Activated naive CD4-positive, alpha-beta T cell treated with anti-CD3 and anti-CD28 coated beads for 36 hours (primary cell): ENCODE data around the gene OVCH2. TPM values are rescaled to one million over a fixed set of nuclear protein-coding genes. Genes with fewer than 3 reads are reported as not detected.

Experiments used
- CTCF ChIA-PET: fragments of 350-600 bp; sonication (Branson Sonifier 250); formaldehyde crosslinking; loops from one replicate; lab custom pipeline; 2021; ENCODE audit warnings: antibody characterized with exemption; lab: Charles Lee
- DNase-seq: peaks from one replicate; pipeline ENCODE4 v3.0.0-alpha.2; 2020
- H3K27ac Mint-ChIP-seq: one replicate; pipeline ENCODE4 v1.8.0; 2021; ENCODE audit warnings: mild to moderate bottlenecking, mixed read lengths
- H3K27me3 Mint-ChIP-seq: one replicate; pipeline ENCODE4 v1.8.0; 2021; ENCODE audit warnings: low read depth, mixed read lengths
- H3K36me3 Mint-ChIP-seq: one replicate; pipeline ENCODE4 v1.8.0; 2021; ENCODE audit warnings: low read depth, mixed read lengths
- H3K4me1 Mint-ChIP-seq: one replicate; pipeline ENCODE4 v1.8.0; 2021; ENCODE audit warnings: low read depth, mixed read lengths
- H3K4me3 Mint-ChIP-seq: one replicate; pipeline ENCODE4 v1.8.0; 2021; ENCODE audit warnings: mild to moderate bottlenecking, moderate library complexity, mixed read lengths
- H3K9me3 Mint-ChIP-seq: one replicate; pipeline ENCODE4 v1.8.0; 2021; ENCODE audit warnings: mixed read lengths
- intact Hi-C: fragments of 100-400 bp; cut with micrococcal nuclease; formaldehyde crosslinking; loops from one replicate; pipeline ENCODE4 v1.15.1; 2023
- total RNA-seq, 2 experiments: library from RNA; stranded (reverse); gene quantifications; one replicate each; pipeline ENCODE4 v1.2.3, GENCODE V29; 2021

Gene OVCH2
- total RNA-seq, 2 experiments from 2014 or later: not detected

DNA sequence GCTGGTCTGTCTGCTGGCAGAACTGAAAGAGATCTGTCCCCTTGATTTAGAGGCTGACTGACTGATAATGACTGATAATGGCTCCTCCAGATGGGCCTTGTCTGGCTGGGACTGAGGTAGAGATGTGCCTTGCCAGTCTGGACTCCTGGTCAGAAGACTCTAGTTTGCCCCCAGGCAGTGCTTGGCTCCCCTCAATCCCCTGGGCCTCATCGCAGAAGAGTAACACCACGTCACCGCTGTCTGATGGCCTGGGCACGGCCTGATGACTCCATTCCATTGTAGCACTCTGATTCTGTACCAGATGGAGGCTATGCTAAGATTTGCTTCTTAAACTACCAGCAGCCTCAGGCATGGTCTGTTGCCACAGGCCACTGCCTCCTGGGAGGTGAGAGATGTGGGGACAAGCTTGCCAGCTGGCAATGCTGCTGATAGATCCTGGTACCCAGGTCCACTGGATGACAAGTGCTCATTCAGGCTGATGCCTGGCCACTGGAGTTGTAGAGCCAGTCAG is 52.0 kb downstream of the OVCH2 start:
- Mint-ChIP-seq H3K4me3 (no peak overlapping the region), H3K27ac (no peak overlapping the region), H3K9me3 (no peaks in the 10 kb centered on the region), H3K27me3 (no peaks in the 10 kb centered on the region), H3K4me1 (no peaks in the 10 kb centered on the region), H3K36me3 (peaks cover 39% of the 10 kb centered on the region)
- DNase-seq: no peak
- intact Hi-C loops: no loop called here
- CTCF ChIA-PET: interaction anchor here (0.5 kb wide), 1 partner anchor 83 kb away, joined by 3 read pairs; no protein-coding TSS in a partner anchor

DNA sequence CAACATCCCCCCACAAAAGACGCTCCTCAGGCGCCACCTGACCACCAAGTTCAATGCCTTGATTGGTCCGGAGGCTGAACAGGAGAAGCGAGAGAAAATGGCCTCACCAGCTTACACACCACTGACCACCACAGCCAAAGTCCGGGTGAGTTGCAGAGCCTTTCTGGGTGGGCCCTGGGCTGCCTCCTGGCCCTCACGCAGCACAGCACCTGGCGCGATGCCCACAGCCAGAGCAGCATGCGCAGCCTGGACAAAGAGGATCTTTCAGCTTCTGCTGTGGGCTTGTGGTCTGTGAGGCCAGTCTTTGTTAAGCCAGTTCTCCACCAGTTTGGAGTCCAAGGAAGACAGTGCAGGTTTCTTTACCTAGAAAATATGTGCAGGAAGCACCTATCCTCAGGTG is 54.6 kb downstream of the OVCH2 start:
- H3K27ac Mint-ChIP-seq: no peak overlapping the region
- no peaks in the 10 kb centered on the region for H3K9me3 Mint-ChIP-seq
- CTCF ChIA-PET: no interaction called here
- no peaks in the 10 kb centered on the region for H3K27me3 Mint-ChIP-seq
- intact Hi-C loops: no loop called here
- peaks cover 29% of the 10 kb centered on the region for H3K36me3 Mint-ChIP-seq
- no peak overlapping the region for H3K4me3 Mint-ChIP-seq
- no peaks in the 10 kb centered on the region for H3K4me1 Mint-ChIP-seq
- no peak for DNase-seq

DNA sequence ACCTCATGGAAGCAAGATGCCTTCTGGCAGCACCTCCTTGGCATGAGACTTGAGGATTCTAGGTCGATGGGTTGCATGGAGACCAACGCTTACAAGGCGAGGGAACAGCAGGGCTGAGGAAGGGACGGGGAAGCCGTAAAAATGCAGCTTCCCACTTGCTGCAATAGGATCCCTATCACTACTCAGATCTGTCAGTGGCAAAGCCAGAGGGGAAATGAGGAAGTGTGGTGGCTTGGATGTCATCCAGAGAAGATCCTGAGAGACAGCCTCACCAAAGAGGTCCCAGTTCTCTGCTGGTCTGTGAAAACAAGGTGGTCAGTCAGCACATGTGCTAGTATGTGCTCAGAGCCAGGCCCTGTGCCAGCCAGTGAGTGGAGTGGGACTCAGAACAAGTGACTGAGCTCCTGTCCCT is 55.1 kb downstream of the OVCH2 start:
- no peak overlapping the region for H3K4me3 Mint-ChIP-seq
- no peaks in the 10 kb centered on the region for H3K27me3 Mint-ChIP-seq
- H3K36me3 Mint-ChIP-seq: peaks cover 23% of the 10 kb centered on the region
- no peaks in the 10 kb centered on the region for H3K9me3 Mint-ChIP-seq
- CTCF ChIA-PET: interaction anchor here (0.7 kb wide), 1 partner anchor 626 kb away, joined by 3 read pairs; no protein-coding TSS in a partner anchor
- intact Hi-C loops: no loop called here
- no peaks in the 10 kb centered on the region for H3K4me1 Mint-ChIP-seq
- no peak overlapping the region for H3K27ac Mint-ChIP-seq
- DNase-seq: no peak

DNA sequence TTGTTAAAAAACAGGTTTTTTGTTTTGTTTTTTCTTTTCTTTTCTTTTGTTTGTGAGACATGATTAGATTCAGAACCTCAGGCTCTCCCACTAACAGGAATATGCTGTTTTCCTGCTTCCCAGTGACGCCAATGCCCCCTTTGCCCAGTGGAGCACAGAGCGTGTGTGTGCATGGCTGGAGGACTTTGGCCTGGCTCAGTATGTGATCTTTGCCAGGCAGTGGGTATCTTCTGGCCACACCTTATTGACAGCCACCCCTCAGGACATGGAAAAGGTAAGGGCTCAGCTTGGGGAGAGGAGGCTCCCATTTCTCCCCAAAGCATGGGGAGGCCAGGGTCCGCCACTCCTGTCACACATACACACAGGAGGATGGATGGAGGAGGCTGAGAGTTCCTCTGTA is 58.0 kb downstream of the OVCH2 start:
- CTCF ChIA-PET: interaction anchor here (0.7 to 1.0 kb wide), 2 partner anchors 47 to 136 kb away, joined by 3 read pairs; no protein-coding TSS in a partner anchor
- no peak for DNase-seq
- Mint-ChIP-seq H3K36me3 (peaks cover 22% of the 10 kb centered on the region), H3K27me3 (no peaks in the 10 kb centered on the region), H3K4me1 (no peaks in the 10 kb centered on the region), H3K9me3 (no peaks in the 10 kb centered on the region), H3K4me3 (no peak overlapping the region), H3K27ac (no peak overlapping the region)
- intact Hi-C loops: no loop called here

DNA sequence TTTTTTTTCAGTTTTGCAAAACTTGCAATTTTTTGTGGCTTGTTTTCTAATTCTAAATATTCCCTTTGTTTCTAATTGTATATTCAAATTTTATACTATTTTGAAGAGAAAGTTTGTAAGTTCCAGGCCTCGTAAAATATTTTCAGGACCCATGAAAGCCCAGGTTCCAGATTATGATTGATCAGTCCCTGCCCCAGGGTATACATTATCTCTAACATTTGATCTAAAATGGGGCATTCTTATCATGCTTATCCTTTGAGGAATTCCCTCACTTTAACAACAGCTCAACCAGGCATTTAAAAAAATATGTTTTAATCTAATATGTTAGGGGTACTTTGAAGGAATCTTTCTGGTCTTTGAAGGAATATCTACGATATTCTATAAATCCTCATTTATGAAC is 59.4 kb downstream of the OVCH2 start:
- no peaks in the 10 kb centered on the region for H3K9me3 Mint-ChIP-seq
- CTCF ChIA-PET: no interaction called here
- no peak overlapping the region for H3K4me3 Mint-ChIP-seq
- H3K27me3 Mint-ChIP-seq: no peaks in the 10 kb centered on the region
- H3K36me3 Mint-ChIP-seq: peaks cover 15% of the 10 kb centered on the region
- H3K27ac Mint-ChIP-seq: no peak overlapping the region
- no peak for DNase-seq
- intact Hi-C loops: no loop called here
- no peaks in the 10 kb centered on the region for H3K4me1 Mint-ChIP-seq

DNA sequence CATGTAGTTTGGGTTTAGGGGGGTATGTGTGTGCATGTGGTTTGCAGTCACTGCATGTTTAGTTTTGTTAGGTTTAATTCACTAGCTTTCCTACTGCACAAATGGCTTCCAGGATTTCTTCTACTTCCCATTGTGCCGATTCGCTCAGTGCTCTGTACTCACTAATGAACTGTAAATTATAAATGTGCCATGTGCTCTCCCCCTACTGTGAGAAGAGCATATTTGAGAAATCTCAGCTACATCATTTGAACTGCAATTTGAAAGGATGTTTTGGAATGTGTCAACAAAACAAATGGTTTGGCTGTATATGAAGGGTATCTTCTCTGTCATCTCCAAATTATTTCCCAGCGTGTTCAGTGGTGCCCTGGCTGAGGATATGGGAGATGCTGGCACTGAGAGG is 61.1 kb downstream of the OVCH2 start:
- intact Hi-C loops: no loop called here
- CTCF ChIA-PET: interaction anchor here (0.7 kb wide), 1 partner anchor 12 kb away, joined by 3 read pairs; no protein-coding TSS in a partner anchor
- Mint-ChIP-seq H3K4me3 (no peak overlapping the region), H3K27me3 (no peaks in the 10 kb centered on the region), H3K4me1 (no peaks in the 10 kb centered on the region), H3K9me3 (no peaks in the 10 kb centered on the region), H3K36me3 (peaks cover 14% of the 10 kb centered on the region), H3K27ac (no peak overlapping the region)
- DNase-seq: no peak

DNA sequence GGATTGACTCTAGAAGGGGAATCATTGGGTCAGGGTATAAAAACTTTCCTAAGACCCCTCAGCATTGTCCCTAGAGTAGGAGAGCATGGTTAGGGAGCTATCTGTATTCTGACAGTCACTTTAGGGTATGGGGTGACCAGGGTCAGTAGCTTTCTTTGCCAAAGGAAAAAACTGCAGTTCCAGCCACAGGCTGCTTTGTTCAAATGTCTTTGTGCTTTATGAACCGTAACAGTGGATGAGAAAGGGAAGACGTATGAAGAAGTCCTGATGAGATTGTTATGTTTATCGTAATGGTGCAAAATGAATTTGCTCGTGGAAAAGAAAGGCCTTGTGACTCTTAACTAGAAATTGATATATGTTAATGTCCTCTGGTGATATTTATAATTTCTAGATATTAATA is 63.0 kb downstream of the OVCH2 start:
- no peak overlapping the region for H3K27ac Mint-ChIP-seq
- H3K27me3 Mint-ChIP-seq: no peaks in the 10 kb centered on the region
- H3K36me3 Mint-ChIP-seq: peaks cover 14% of the 10 kb centered on the region
- intact Hi-C loops: no loop called here
- H3K4me3 Mint-ChIP-seq: no peak overlapping the region
- no peaks in the 10 kb centered on the region for H3K4me1 Mint-ChIP-seq
- no peaks in the 10 kb centered on the region for H3K9me3 Mint-ChIP-seq
- CTCF ChIA-PET: interaction anchor here (0.6 to 1.0 kb wide), 2 partner anchors 113 to 130 kb away, joined by 3 read pairs; partner anchors contain the start of gene PPFIBP2
- DNase-seq: no peak

DNA sequence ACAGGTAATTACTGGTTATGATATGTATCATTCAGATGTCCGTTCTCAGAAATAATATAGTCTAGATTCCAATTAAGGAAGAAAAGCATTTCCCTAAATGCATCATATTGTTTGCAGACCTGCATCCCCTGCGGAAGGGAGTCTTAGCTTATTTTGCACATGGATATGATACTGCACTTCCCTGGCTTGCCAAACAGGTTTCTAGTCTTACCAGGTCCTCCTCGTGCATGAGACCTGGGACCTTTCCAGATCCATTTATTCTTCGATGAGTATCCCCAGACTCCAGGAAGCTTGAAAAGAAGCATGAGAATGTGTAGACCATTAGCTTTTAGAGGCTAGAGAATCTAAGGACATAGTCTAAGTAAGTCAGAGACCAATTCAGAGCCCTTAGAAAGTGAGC is 63.5 kb downstream of the OVCH2 start:
- CTCF ChIA-PET: interaction anchor here (1.0 kb wide), 1 partner anchor 130 kb away, joined by 3 read pairs; the partner anchor contains the start of gene PPFIBP2
- intact Hi-C loops: no loop called here
- no peak for DNase-seq
- Mint-ChIP-seq H3K9me3 (no peaks in the 10 kb centered on the region), H3K4me3 (no peak overlapping the region), H3K4me1 (no peaks in the 10 kb centered on the region), H3K36me3 (peaks cover 14% of the 10 kb centered on the region), H3K27me3 (no peaks in the 10 kb centered on the region), H3K27ac (no peak overlapping the region)

DNA sequence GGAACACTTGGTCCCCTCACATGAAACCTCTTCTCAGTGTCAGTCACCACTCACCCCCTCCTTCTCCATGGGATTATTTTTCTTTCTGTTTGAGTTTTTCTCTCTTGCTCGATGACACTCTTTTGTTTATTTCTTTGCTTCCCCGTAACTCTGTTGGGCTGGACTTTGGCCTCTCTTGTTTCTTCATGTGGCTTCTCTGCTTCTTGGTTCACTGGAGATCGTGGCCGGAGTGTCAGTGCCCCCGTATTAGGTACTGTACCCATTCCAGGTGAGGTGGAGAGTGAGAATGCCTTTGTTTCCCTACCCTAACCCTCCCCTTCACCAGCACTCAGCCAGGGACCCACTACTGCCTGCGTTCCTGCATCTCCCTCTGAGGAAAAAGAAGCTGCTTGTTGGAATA is 65.5 kb downstream of the OVCH2 start:
- CTCF ChIA-PET: no interaction called here
- DNase-seq: no peak
- Mint-ChIP-seq H3K9me3 (no peaks in the 10 kb centered on the region), H3K4me3 (no peak overlapping the region), H3K4me1 (no peaks in the 10 kb centered on the region), H3K27me3 (no peaks in the 10 kb centered on the region), H3K27ac (no peak overlapping the region), H3K36me3 (peaks cover 24% of the 10 kb centered on the region)
- intact Hi-C loops: no loop called here

DNA sequence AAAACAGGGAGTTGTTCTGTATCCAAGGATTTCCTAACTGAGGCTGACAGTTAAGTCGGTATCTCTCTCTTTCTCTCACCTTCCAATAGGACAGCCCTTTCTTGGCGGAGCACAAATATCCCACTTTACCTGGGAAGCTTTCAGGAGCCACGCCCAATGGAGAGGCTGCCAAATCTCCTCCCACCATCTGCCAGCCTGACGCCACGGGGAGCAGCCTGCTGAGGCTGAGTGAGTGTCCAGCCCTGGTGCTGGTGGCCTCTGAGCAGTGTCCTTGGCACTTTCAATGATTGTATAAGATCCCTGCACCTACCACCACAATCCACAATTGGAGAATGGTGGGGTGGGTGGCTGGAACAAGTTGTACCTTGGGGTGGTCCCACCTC is 66.6 kb downstream of the OVCH2 start:
- no peak for DNase-seq
- Mint-ChIP-seq H3K4me1 (no peaks in the 10 kb centered on the region), H3K4me3 (no peak overlapping the region), H3K27ac (no peak overlapping the region), H3K36me3 (peaks cover 25% of the 10 kb centered on the region), H3K27me3 (no peaks in the 10 kb centered on the region), H3K9me3 (no peaks in the 10 kb centered on the region)
- intact Hi-C loops: no loop called here
- CTCF ChIA-PET: no interaction called here

Other genes with a start within 250 kb of the OVCH2 start
- not detected for gene OLFML1, start 221.0 kb downstream of the OVCH2 start, total RNA-seq
- 10 to 100 TPM; 22.2 to 26.1 TPM for gene PPFIBP2, start 192.5 kb downstream of the OVCH2 start, total RNA-seq
- gene CYB5R2, start 33.0 kb downstream of the OVCH2 start, total RNA-seq: 1 to 10 TPM; 5.5 to 8.2 TPM
- gene OR5P2, start 90.5 kb upstream of the OVCH2 start, total RNA-seq: not detected
- gene OR5P3, start 124.4 kb upstream of the OVCH2 start, total RNA-seq: not detected
- gene OR10A6, start 224.8 kb upstream of the OVCH2 start, total RNA-seq: not detected
- gene OR10A3, start 235.2 kb upstream of the OVCH2 start, total RNA-seq: not detected